NCI-H510A (cell line): ENCODE measurements around the gene LAMC2.
"Not testable (repeated sequence)": the region's sequence is repeated elsewhere in the genome, so short reads cannot be mapped to it uniquely, and the experiment has no call there.

Experiments
- DNase-seq: peaks from one replicate; lab custom pipeline; 2025; lab: John Stamatoyannopoulos, UW

The LAMC2 gene

GRCh38 chr1:183263886-183264602 is 78.0 kb downstream of the LAMC2 start:
- no peak for DNase-seq

- DNase-seq, result no peak
These were observed 81.8 kb downstream of the LAMC2 start for GRCh38 chr1:183267646-183268431.

- DNase-seq, result no peak
These were observed 84.6 kb downstream of the LAMC2 start for GRCh38 chr1:183270541-183271141.

- DNase-seq, result no peak
These were observed 86.4 kb downstream of the LAMC2 start for GRCh38 chr1:183272390-183272848.

- DNase-seq, result no peak
These were observed 87.2 kb downstream of the LAMC2 start for GRCh38 chr1:183273300-183273699.

GRCh38 chr1:183273984-183274383 is 87.9 kb downstream of the LAMC2 start:
- not testable (repeated sequence) for DNase-seq

- DNase-seq, result no peak
These were observed 88.8 kb downstream of the LAMC2 start for GRCh38 chr1:183274836-183275235.

- no peak for DNase-seq
These were observed 89.3 kb downstream of the LAMC2 start for GRCh38 chr1:183275322-183275721.

GRCh38 chr1:183276386-183277080 is 90.5 kb downstream of the LAMC2 start:
- no peak for DNase-seq

- no peak for DNase-seq
These were observed 92.0 kb downstream of the LAMC2 start for GRCh38 chr1:183277821-183278738.

- DNase-seq, result no peak
These were observed 92.9 kb downstream of the LAMC2 start for GRCh38 chr1:183278739-183279591.

- no peak for DNase-seq
These were observed 93.8 kb downstream of the LAMC2 start for GRCh38 chr1:183279835-183280234.

- no peak for DNase-seq
These were observed 95.0 kb downstream of the LAMC2 start for GRCh38 chr1:183281039-183281438.

GRCh38 chr1:183281553-183282091 is 95.6 kb downstream of the LAMC2 start:
- peak; percentile 54 for DNase-seq

- no peak for DNase-seq
These were observed 96.2 kb downstream of the LAMC2 start for GRCh38 chr1:183282101-183282855.

- DNase-seq, result no peak
These were observed 97.2 kb downstream of the LAMC2 start for GRCh38 chr1:183283286-183283685.

- no peak for DNase-seq
These were observed 98.0 kb downstream of the LAMC2 start for GRCh38 chr1:183284086-183284485.

- DNase-seq, result no peak
These were observed 99.2 kb downstream of the LAMC2 start for GRCh38 chr1:183285256-183285655.

GRCh38 chr1:183285746-183286145 is 99.7 kb downstream of the LAMC2 start:
- no peak for DNase-seq
